K562 (cell line): ENCODE data around the gene ZMPSTE24. TPM values are rescaled to one million over a fixed set of nuclear protein-coding genes. Genes with fewer than 3 reads are reported as not detected.

Experiments
- BRD9 ChIP-seq: fragments of 450-650 bp; IDR thresholded peaks from 2 replicates; pipeline ENCODE4 v1.6.1; 2018; ENCODE audit warnings: low read depth; ENCODE audit not compliant: partially characterized antibody
- BRF2 ChIP-seq: IDR thresholded peaks from 3 replicates; pipeline ENCODE4 v1.6.1; 2011; ENCODE audit warnings: borderline replicate concordance, mild to moderate bottlenecking; ENCODE audit not compliant: insufficient read length, insufficient read depth
- EHMT2 ChIP-seq: fragments of 450-650 bp; IDR thresholded peaks from 2 replicates; pipeline ENCODE4 v1.6.1; 2018; ENCODE audit warnings: antibody characterized with exemption
- HNRNPUL1 ChIP-seq: fragments of 200-400 bp; formaldehyde crosslinking; IDR thresholded peaks from 2 replicates; pipeline ENCODE4 v1.6.1; 2017; ENCODE audit warnings: low read length
- MECOM ChIP-seq: fragments of 250-450 bp; sonication (Bioruptor Pico); IDR thresholded peaks from 2 replicates; pipeline ENCODE4 v1.8.0; 2022; ENCODE audit warnings: inconsistent platforms
- MEIS2 ChIP-seq: fragments of 450-650 bp; IDR thresholded peaks from 2 replicates; pipeline ENCODE4 v1.6.1; 2014; ENCODE audit warnings: mild to moderate bottlenecking; ENCODE audit not compliant: partially characterized antibody
- MTA1 ChIP-seq: fragments of 450-650 bp; IDR thresholded peaks from 2 replicates; pipeline ENCODE4 v1.6.1; 2017; ENCODE audit warnings: borderline replicate concordance
- PCBP2 ChIP-seq: fragments of 200-400 bp; formaldehyde crosslinking; IDR thresholded peaks from 2 replicates; pipeline ENCODE4 v1.6.1; 2018; ENCODE audit warnings: low read length, low read depth, mild to moderate bottlenecking, moderate library complexity; ENCODE audit not compliant: poor library complexity, severe bottlenecking
- SIN3B ChIP-seq: fragments of 450-650 bp; IDR thresholded peaks from 2 replicates; pipeline ENCODE4 v1.6.1; 2017; ENCODE audit warnings: low read depth, mild to moderate bottlenecking, moderate library complexity
- SP1 ChIP-seq: sonication (generic); formaldehyde crosslinking; IDR thresholded peaks from 2 replicates; pipeline ENCODE4 v1.8.1; 2022; ENCODE audit warnings: mild to moderate bottlenecking, missing genetic modification reagents
- SP2 ChIP-seq: IDR thresholded peaks from 2 replicates; pipeline ENCODE4 v1.6.1; 2011; ENCODE audit warnings: mild to moderate bottlenecking, low read depth, low read length, moderate library complexity; ENCODE audit not compliant: poor library complexity, severe bottlenecking; ENCODE audit errors: extremely low read depth
- ZFP36 ChIP-seq: fragments of 150-350 bp; IDR thresholded peaks from 2 replicates; pipeline ENCODE4 v1.6.1; 2018; ENCODE audit warnings: low read length, low read depth; ENCODE audit not compliant: partially characterized antibody
- ZNF512 ChIP-seq: IDR thresholded peaks from 2 replicates; pipeline ENCODE4 v1.6.1; 2016; ENCODE audit warnings: missing genetic modification characterization, missing compliant biosample characterization
- polyA plus RNA-seq, 8 experiments: library from polyadenylated mRNA; depleted of rRNA in 4 of 8; stranded (reverse) in 5 of 8; unstranded in 3 of 8; fragments of >200 nt; fragmentation: Nextera tagmentation in 2 of 8; fragmentation: Illumina TruSeq in 1 of 8; extraction: Ambion mirVana in 2 of 8; extraction: Trizol in 1 of 8; gene quantifications; 2 replicates each; pipeline versions ENCODE4 v1.2.1 to v1.2.3, GENCODE V29; 2011 to 2014; ENCODE audit warnings: inconsistent platforms in 1 of 8, missing spikeins in 1 of 8
- total RNA-seq, 7 experiments: library from RNA; depleted of rRNA in 6 of 7; stranded (reverse); fragments of >200 nt in 6 of 7; fragmentation: Illumina TruSeq in 2 of 7; extraction: Trizol in 2 of 7; gene quantifications; 2 replicates each; pipeline versions ENCODE4 v1.2.1 to v1.2.3, GENCODE V29; 2011 to 2021; ENCODE audit warnings: low replicate concordance in 1 of 7
- TF ChIP-seq, protein P1 (sequence below): IDR thresholded peaks from 2 replicates; pipeline ENCODE4 v1.6.1; 2014; ENCODE audit warnings: antibody characterized with exemption
- TF ChIP-seq, protein P2 (sequence below), 2 experiments: fragments of 450-650 bp; IDR thresholded peaks; 2 replicates each; pipeline ENCODE4 v1.6.1; 2016; ENCODE audit warnings: mild to moderate bottlenecking in 2 of 2, borderline replicate concordance in 1 of 2, low read depth in 1 of 2, moderate library complexity in 1 of 2

Gene ZMPSTE24
- total and polyA plus RNA-seq, 9 of the 15 experiments (the other 6 are each of a cell fraction or from before 2014, with no cell fraction given): 30.7 to 75.9 (median 64.3) TPM

- TF ChIP-seq, protein P1, sequence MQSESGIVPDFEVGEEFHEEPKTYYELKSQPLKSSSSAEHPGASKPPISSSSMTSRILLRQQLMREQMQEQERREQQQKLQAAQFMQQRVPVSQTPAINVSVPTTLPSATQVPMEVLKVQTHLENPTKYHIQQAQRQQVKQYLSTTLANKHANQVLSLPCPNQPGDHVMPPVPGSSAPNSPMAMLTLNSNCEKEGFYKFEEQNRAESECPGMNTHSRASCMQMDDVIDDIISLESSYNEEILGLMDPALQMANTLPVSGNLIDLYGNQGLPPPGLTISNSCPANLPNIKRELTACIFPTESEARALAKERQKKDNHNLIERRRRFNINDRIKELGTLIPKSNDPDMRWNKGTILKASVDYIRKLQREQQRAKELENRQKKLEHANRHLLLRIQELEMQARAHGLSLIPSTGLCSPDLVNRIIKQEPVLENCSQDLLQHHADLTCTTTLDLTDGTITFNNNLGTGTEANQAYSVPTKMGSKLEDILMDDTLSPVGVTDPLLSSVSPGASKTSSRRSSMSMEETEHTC: no peak
- no peak for TF ChIP-seq ZNF512 (tag)
- TF ChIP-seq SP2: no peak
- TF ChIP-seq MECOM (CRISPR knock-in tag): no peak
- TF ChIP-seq MTA1: no peak
- no peak for TF ChIP-seq EHMT2
- no peak for TF ChIP-seq SIN3B
- no peak for TF ChIP-seq PCBP2
- TF ChIP-seq HNRNPUL1: no peak
- peak; percentile 93 for TF ChIP-seq MEIS2
- TF ChIP-seq BRF2: no peak
- TF ChIP-seq, protein P2, sequence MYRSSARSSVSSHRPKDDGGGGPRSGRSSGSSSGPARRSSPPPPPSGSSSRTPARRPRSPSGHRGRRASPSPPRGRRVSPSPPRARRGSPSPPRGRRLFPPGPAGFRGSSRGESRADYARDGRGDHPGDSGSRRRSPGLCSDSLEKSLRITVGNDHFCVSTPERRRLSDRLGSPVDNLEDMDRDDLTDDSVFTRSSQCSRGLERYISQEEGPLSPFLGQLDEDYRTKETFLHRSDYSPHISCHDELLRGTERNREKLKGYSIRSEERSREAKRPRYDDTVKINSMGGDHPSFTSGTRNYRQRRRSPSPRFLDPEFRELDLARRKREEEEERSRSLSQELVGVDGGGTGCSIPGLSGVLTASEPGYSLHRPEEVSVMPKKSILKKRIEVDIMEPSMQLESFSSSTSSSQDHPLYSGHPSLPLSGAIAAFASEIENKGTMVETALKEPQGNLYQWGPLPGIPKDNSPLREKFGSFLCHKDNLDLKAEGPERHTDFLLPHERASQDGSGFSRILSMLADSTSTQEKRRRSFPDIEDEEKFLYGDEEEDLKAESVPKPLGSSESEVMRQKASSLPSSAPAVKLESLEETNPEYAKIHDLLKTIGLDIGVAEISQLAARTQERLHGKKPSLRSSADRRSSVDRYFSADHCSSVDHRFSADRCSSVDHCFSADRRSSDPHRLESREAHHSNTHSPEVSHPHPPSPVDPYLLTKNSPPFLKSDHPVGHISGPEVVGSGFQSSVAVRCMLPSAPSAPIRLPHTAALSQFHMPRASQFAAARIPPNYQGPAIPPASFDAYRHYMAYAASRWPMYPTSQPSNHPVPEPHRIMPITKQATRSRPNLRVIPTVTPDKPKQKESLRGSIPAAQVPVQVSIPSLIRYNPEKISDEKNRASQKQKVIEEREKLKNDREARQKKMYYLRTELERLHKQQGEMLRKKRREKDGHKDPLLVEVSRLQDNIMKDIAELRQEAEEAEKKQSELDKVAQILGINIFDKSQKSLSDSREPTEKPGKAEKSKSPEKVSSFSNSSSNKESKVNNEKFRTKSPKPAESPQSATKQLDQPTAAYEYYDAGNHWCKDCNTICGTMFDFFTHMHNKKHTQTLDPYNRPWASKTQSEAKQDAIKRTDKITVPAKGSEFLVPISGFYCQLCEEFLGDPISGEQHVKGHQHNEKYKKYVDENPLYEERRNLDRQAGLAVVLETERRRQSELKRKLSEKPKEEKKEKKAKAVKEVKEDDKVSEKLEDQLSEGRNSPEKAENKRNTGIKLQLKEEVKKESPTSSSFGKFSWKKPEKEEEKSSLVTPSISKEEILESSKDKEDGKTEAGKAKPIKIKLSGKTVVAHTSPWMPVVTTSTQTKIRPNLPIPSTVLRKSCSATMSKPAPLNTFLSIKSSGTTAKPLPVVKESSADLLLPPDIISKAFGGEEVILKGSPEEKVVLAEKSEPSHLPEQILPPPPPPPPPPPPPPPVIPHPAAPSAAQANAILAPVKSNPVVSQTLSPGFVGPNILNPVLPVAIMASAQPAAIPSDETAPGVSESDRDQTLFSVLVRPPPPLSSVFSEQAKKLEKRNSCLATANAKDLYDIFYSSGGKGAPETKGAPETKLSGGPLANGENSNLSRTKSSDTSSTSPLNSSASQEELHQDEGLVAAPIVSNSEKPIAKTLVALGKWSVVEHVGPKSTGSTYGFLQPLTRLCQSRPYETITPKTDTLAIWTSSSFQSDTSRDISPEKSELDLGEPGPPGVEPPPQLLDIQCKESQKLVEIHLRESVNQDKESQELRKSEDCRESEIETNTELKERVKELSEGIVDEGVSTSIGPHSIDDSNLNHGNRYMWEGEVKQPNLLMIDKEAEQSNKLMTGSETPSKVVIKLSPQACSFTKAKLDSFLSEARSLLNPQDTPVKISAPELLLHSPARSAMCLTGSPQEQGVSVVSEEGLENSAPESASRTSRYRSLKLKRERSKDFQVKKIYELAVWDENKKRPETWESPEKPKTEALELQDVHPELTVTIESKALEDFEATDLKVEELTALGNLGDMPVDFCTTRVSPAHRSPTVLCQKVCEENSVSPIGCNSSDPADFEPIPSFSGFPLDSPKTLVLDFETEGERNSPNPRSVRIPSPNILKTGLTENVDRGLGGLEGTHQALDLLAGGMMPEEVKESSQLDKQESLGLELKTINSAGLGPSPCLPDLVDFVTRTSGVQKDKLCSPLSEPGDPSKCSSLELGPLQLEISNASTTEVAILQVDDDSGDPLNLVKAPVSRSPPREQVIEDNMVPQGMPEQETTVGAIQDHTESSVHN (IDR thresholded peaks at IDR 0.05; ENCODE audit: borderline replicate concordance in 1 of 2, low read depth in 1 of 2): no peak
- peak; percentile 5 for TF ChIP-seq ZFP36
- no peak for TF ChIP-seq BRD9
- peak; percentile 52; the same call in 1 of the 2 replicates for TF ChIP-seq SP1
Observed at GRCh38 chr1:40338745-40339419, 80.8 kb downstream of the ZMPSTE24 start (continued).
